GM12878 (cell line): ENCODE measurements around the gene ACE. TPM values are rescaled to one million over a fixed set of nuclear protein-coding genes. Genes with fewer than 3 reads are reported as not detected.

Source experiments
- ATAC-seq: fragments of 200-7000 bp; cut with Tn5 transposase; 3 replicates; pipeline ENCODE4 v1.9.1; 2020; ENCODE audit warnings: mild to moderate bottlenecking, moderate library complexity
- BruUV-seq: library from RNA; stranded (reverse); fragments of 400-500 nt; replicated peaks from 2 replicates; lab custom pipeline; 2021; lab: Mats Ljungman, UMichigan
- CTCF ChIA-PET: fragments of 300-600 bp; sonication (Branson Sonifier 250); formaldehyde crosslinking; extraction: SDS; loops from one replicate; lab custom pipeline; 2021; ENCODE audit warnings: inconsistent platforms; lab: Yijun Ruan, JAX
- POLR2A ChIA-PET: fragments of 350-600 bp; formaldehyde crosslinking; extraction: SDS; loops from one replicate; lab custom pipeline; 2021; ENCODE audit warnings: inconsistent platforms; lab: Charles Lee
- RAD21 ChIA-PET: fragments of 300-600 bp; sonication (Branson Sonifier 250); formaldehyde crosslinking; loops from one replicate; lab custom pipeline; 2023; ENCODE audit warnings: antibody characterized with exemption; ENCODE audit not compliant: unreplicated experiment; lab: Charles Lee
- SMC1A ChIA-PET: fragments of 300-600 bp; sonication (Branson Sonifier 250); formaldehyde crosslinking; loops from one replicate; lab custom pipeline; 2023; ENCODE audit not compliant: unreplicated experiment, uncharacterized antibody; lab: Charles Lee
- DNase-seq: peaks from one replicate; pipeline ENCODE4 v3.0.0-alpha.2; 2011; ENCODE audit warnings: low read depth, low spot score
- FAIRE-seq: peaks from 3 replicates; lab custom pipeline; 2011; peaks lifted over from hg19 to GRCh38; lab: Jason Lieb, UNC
- H2AFZ ChIP-seq: 2 replicates; pipeline ENCODE4 v1.6.0; 2011; ENCODE audit warnings: low read depth, low read length, control low read depth; ENCODE audit not compliant: control insufficient read depth
- H3K27ac ChIP-seq: 2 replicates; pipeline ENCODE4 v1.5.1; 2011; ENCODE audit warnings: control low read depth; ENCODE audit not compliant: control insufficient read depth, insufficient read depth
- H3K27me3 ChIP-seq, 2 experiments: replicated peaks in 1 of 2; 2 replicates each; pipeline versions ENCODE4 v1.6.0 to v1.6.1; 2011; ENCODE audit warnings: low read length in 1 of 2; ENCODE audit not compliant: control insufficient read depth in 2 of 2, insufficient read depth in 2 of 2
- H3K36me3 ChIP-seq, 2 experiments: 2 replicates each; pipeline ENCODE4 v1.5.1; 2011; ENCODE audit warnings: low read length in 1 of 2; ENCODE audit not compliant: control insufficient read depth in 2 of 2, insufficient read depth in 2 of 2
- H3K4me1 ChIP-seq: 2 replicates; pipeline ENCODE4 v1.6.1; 2011; ENCODE audit warnings: mild to moderate bottlenecking, low read length, moderate library complexity, mixed read lengths; ENCODE audit not compliant: control insufficient read depth, insufficient read depth
- H3K4me2 ChIP-seq: 2 replicates; pipeline ENCODE4 v1.6.0; 2011; ENCODE audit warnings: control low read depth; ENCODE audit not compliant: control insufficient read depth, insufficient read depth
- H3K4me3 ChIP-seq: fragments of 200-600 bp; sonication (generic); 2 replicates; pipeline ENCODE4 v1.5.1; 2016
- H3K79me2 ChIP-seq: 2 replicates; pipeline ENCODE4 v1.6.0; 2011; ENCODE audit warnings: low read length; ENCODE audit not compliant: control insufficient read depth, insufficient read depth
- H3K9ac ChIP-seq: 2 replicates; pipeline ENCODE4 v1.8.0; 2011; ENCODE audit warnings: low read length, control low read depth, mixed read lengths; ENCODE audit not compliant: control insufficient read depth, insufficient read depth
- H3K9me3 ChIP-seq: replicated peaks from 3 replicates; pipeline ENCODE4 v1.5.1; 2011; ENCODE audit warnings: mild to moderate bottlenecking, low read length; ENCODE audit not compliant: control insufficient read depth, insufficient read depth
- H4K20me1 ChIP-seq: 2 replicates; pipeline ENCODE4 v1.6.0; 2011; ENCODE audit not compliant: control insufficient read depth, insufficient read depth
- CREM ChIP-seq: IDR thresholded peaks from 2 replicates; pipeline ENCODE4 v1.6.1; 2014; ENCODE audit warnings: antibody characterized with exemption, low read depth
- HDAC6 ChIP-seq: fragments of 200-600 bp; sonication (generic); IDR thresholded peaks from one replicate; pipeline ENCODE4 v1.8.0; 2017; ENCODE audit warnings: antibody characterized with exemption; ENCODE audit not compliant: unreplicated experiment
- NRF1 ChIP-seq: conservative IDR thresholded peaks from 2 replicates; pipeline ENCODE4 v1.6.1; 2011; ENCODE audit warnings: mild to moderate bottlenecking, low read depth, low read length, improper control_type of control experiment
- RAD21 ChIP-seq: IDR thresholded peaks from 2 replicates; pipeline ENCODE4 v1.6.1; 2011; ENCODE audit warnings: mild to moderate bottlenecking, low read depth, low read length, moderate library complexity; ENCODE audit not compliant: insufficient read depth
- SMARCA5 ChIP-seq: fragments of 450-650 bp; IDR thresholded peaks from 2 replicates; pipeline ENCODE4 v1.6.1; 2017; ENCODE audit warnings: mild to moderate bottlenecking
- SREBF1 ChIP-seq: IDR thresholded peaks from 2 replicates; pipeline ENCODE4 v1.6.1; 2012; ENCODE audit warnings: mild to moderate bottlenecking, low read length
- YY1 ChIP-seq: IDR thresholded peaks from 2 replicates; pipeline ENCODE4 v1.6.1; 2011; ENCODE audit warnings: low read depth, mild to moderate bottlenecking, low read length
- WGBS: methylation state at CpG from one replicate; pipeline ENCODE4 v1.1.6; 2016; ENCODE audit warnings: low lambda C conversion rate; ENCODE audit not compliant: insufficient replicate concordance, insufficient coverage; ENCODE audit errors: missing lambda C conversion rate; 5-methylcytosine and 5-hydroxymethylcytosine counted together
- in situ Hi-C: fragments of 300-500 bp; cut with MboI; formaldehyde crosslinking; loops from 9 replicates; pipeline ENCODE4 v1.14.3; 2018; ENCODE audit warnings: mixed read lengths
- intact Hi-C: fragments of 100-400 bp; cut with micrococcal nuclease; formaldehyde crosslinking; loops from one replicate; pipeline ENCODE4 v1.14.2; 2022; ENCODE audit not compliant: unreplicated experiment
- polyA plus RNA-seq, 11 experiments: library from polyadenylated mRNA; depleted of rRNA in 4 of 11; unstranded in 6 of 11; stranded (reverse) in 5 of 11; fragments of >200 nt; fragmentation: Nextera tagmentation in 4 of 11; fragmentation: Illumina TruSeq in 1 of 11; extraction: Ambion mirVana in 4 of 11; extraction: Trizol in 1 of 11; gene quantifications; 1 replicate in 1 of 11; 2 replicates in 10 of 11; pipeline versions ENCODE4 v1.2.1 to v1.2.3, GENCODE V29; 2011 to 2016; ENCODE audit warnings: inconsistent platforms in 2 of 11, missing spikeins in 2 of 11, low read depth in 1 of 11
- total RNA-seq, 4 experiments: library from RNA; depleted of rRNA in 3 of 4; stranded (reverse); fragments of >200 nt in 3 of 4; fragmentation: Illumina TruSeq in 1 of 4; extraction: Trizol in 1 of 4; gene quantifications; 2 replicates each; pipeline versions ENCODE4 v1.2.1 to v1.2.3, GENCODE V29; 2013 to 2021
- TF ChIP-seq, protein P1 (sequence below): IDR thresholded peaks from 2 replicates; pipeline ENCODE4 v1.6.1; 2012; ENCODE audit warnings: mild to moderate bottlenecking, low read depth, low read length
- TF ChIP-seq, protein P2 (sequence below): IDR thresholded peaks from 2 replicates; pipeline ENCODE4 v1.6.1; 2011; ENCODE audit warnings: borderline replicate concordance, low read depth, mild to moderate bottlenecking, moderate library complexity, mixed read lengths, low read length; ENCODE audit not compliant: insufficient read depth; ENCODE audit errors: extremely low read length
- TF ChIP-seq, protein P3 (sequence below): fragments of 450-650 bp; IDR thresholded peaks from 2 replicates; pipeline ENCODE4 v1.6.1; 2017; ENCODE audit warnings: mild to moderate bottlenecking, moderate library complexity

Gene ACE
- total and polyA plus RNA-seq, 10 of the 15 experiments (the other 5 are each of a cell fraction or from before 2014, with no cell fraction given) = 0.46 TPM; not detected in 9

DNA sequence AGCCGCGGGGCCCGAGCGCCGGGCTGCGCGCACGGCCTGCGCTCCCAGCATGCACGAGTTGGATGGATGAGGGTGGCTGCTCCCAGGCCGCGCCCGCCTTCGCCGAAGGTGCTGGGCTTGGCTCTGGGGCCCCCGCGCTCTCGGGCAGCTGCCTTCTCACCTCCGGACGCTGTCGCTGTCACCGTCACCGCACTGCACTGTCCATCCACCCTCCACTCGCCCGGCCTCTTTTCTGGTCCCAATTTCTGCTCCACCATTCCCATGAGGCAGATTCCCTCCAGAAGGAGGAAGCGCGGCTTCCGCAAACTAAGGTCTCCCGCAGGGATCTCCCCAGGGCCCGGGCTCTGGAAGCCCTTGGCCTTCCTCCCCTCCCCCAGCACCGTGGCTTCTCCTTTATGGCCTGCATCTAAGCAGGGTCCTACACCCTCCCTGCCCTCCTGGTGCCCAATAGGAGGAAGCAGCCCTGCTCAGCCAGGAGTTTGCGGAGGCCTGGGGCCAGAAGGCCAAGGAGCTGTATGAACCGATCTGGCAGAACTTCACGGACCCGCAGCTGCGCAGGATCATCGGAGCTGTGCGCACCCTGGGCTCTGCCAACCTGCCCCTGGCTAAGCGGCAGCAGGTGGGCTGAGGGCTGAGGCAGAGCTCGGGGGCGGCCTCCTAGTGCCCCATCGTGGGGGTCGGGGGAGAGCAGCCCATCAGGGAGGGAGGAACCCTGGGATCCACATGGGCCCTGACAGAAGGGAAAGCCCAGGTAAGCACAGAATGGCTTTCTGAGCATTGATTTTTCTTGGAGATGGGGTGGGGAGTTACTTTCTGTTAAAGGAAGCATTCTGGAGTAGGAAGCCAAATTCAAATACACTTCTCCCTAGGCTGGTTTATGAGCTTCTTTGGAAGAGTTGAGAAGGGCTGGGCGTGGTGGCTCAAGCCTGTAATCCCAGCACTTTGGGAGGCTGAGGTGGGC lies 899 bp downstream of the ACE start (continued):
- TF ChIP-seq, protein P1, sequence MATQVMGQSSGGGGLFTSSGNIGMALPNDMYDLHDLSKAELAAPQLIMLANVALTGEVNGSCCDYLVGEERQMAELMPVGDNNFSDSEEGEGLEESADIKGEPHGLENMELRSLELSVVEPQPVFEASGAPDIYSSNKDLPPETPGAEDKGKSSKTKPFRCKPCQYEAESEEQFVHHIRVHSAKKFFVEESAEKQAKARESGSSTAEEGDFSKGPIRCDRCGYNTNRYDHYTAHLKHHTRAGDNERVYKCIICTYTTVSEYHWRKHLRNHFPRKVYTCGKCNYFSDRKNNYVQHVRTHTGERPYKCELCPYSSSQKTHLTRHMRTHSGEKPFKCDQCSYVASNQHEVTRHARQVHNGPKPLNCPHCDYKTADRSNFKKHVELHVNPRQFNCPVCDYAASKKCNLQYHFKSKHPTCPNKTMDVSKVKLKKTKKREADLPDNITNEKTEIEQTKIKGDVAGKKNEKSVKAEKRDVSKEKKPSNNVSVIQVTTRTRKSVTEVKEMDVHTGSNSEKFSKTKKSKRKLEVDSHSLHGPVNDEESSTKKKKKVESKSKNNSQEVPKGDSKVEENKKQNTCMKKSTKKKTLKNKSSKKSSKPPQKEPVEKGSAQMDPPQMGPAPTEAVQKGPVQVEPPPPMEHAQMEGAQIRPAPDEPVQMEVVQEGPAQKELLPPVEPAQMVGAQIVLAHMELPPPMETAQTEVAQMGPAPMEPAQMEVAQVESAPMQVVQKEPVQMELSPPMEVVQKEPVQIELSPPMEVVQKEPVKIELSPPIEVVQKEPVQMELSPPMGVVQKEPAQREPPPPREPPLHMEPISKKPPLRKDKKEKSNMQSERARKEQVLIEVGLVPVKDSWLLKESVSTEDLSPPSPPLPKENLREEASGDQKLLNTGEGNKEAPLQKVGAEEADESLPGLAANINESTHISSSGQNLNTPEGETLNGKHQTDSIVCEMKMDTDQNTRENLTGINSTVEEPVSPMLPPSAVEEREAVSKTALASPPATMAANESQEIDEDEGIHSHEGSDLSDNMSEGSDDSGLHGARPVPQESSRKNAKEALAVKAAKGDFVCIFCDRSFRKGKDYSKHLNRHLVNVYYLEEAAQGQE = no peak
- TF ChIP-seq SREBF1 (no peak), HDAC6 (peak; percentile 71)
- TF ChIP-seq, all 136 proteins: peak for 1

DNA sequence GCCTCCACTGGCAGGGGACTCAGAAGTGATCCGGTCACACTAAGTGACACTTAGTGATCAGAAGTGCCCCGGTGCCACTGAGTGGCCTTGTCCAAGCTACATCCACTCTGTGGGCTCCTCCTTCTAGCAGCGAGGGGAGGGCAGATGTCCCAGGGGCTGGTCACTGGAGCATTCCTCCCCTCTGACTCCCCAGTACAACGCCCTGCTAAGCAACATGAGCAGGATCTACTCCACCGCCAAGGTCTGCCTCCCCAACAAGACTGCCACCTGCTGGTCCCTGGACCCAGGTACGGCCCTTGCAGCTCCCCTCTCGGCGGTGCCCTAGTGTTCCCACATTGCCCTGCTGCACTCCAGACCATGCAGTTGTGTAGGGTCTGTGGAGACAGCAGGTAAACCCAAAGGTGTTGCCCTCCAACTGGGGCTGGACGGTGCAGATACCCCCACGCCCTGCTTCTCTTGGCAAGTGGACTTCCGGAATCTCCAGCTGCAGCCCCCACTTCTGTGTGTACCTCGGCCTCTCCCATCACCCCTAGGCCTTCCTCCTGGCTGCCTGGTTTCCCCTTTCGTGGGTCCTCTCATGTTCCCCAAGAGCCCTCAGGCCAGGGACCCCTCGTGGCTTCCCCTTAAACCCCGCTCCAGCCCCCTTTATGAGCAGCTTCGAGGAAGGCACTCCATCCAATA lies 2.1 kb downstream of the ACE start:
- no peaks in the 10 kb centered on the region for H3K79me2 ChIP-seq
- H2AFZ ChIP-seq = no peak overlapping the region
- 26% methylated on average over 16 of the region's 16 CpGs for WGBS
- H3K4me3 ChIP-seq = no peak overlapping the region
- BruUV-seq = no TSS peak
- no peaks in the 10 kb centered on the region for H3K9me3 ChIP-seq
- intact Hi-C loops (loop anchor here (1.0 to 5.0 kb wide), 3 partner anchors 37 to 134 kb away; no protein-coding TSS in a partner anchor), in situ Hi-C loops (loop anchor here (5.0 kb wide), 1 partner anchor 57 kb away; no protein-coding TSS in a partner anchor)
- ChIA-PET SMC1A (interaction anchor here (0.8 to 3.3 kb wide), 9 partner anchors 18 to 73 kb away, joined by 3 to 26 read pairs (median 4); partner anchors contain the start of gene CYB561), CTCF (interaction anchor here (0.6 to 7.0 kb wide), 19 partner anchors 9 to 232 kb away, joined by 3 to 104 read pairs (median 6); partner anchors contain the start of gene CYB561), POLR2A (interaction anchor here (1.3 kb wide), 1 partner anchor 51 kb away, joined by 3 read pairs; no protein-coding TSS in a partner anchor), RAD21 (interaction anchor here (0.5 to 6.5 kb wide), 7 partner anchors 26 to 133 kb away, joined by 3 to 75 read pairs (median 4); no protein-coding TSS in a partner anchor)
- peaks cover 9 to 13% of the 10 kb centered on the region in 2 experiments for H3K27me3 ChIP-seq
- H3K9ac ChIP-seq = no peak overlapping the region
- H4K20me1 ChIP-seq = no peaks in the 10 kb centered on the region
- peaks cover 5% of the 10 kb centered on the region for H3K4me1 ChIP-seq
- no peak overlapping the region for H3K27ac ChIP-seq
- FAIRE-seq (peak; percentile 89), DNase-seq (no peak), ATAC-seq (peak; percentile 97)
- no peak overlapping the region for H3K4me2 ChIP-seq
- no peaks in the 10 kb centered on the region for H3K36me3 ChIP-seq
- no peak for TF ChIP-seq NRF1
- TF ChIP-seq YY1 = peak; percentile 71
- TF ChIP-seq CREM = no peak
- TF ChIP-seq, protein P2, sequence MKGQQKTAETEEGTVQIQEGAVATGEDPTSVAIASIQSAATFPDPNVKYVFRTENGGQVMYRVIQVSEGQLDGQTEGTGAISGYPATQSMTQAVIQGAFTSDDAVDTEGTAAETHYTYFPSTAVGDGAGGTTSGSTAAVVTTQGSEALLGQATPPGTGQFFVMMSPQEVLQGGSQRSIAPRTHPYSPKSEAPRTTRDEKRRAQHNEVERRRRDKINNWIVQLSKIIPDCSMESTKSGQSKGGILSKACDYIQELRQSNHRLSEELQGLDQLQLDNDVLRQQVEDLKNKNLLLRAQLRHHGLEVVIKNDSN = no peak
- TF ChIP-seq SMARCA5 = 0 out of 2 replicates have a peak, but pooled peaks have one; percentile 35
- TF ChIP-seq, protein P3, sequence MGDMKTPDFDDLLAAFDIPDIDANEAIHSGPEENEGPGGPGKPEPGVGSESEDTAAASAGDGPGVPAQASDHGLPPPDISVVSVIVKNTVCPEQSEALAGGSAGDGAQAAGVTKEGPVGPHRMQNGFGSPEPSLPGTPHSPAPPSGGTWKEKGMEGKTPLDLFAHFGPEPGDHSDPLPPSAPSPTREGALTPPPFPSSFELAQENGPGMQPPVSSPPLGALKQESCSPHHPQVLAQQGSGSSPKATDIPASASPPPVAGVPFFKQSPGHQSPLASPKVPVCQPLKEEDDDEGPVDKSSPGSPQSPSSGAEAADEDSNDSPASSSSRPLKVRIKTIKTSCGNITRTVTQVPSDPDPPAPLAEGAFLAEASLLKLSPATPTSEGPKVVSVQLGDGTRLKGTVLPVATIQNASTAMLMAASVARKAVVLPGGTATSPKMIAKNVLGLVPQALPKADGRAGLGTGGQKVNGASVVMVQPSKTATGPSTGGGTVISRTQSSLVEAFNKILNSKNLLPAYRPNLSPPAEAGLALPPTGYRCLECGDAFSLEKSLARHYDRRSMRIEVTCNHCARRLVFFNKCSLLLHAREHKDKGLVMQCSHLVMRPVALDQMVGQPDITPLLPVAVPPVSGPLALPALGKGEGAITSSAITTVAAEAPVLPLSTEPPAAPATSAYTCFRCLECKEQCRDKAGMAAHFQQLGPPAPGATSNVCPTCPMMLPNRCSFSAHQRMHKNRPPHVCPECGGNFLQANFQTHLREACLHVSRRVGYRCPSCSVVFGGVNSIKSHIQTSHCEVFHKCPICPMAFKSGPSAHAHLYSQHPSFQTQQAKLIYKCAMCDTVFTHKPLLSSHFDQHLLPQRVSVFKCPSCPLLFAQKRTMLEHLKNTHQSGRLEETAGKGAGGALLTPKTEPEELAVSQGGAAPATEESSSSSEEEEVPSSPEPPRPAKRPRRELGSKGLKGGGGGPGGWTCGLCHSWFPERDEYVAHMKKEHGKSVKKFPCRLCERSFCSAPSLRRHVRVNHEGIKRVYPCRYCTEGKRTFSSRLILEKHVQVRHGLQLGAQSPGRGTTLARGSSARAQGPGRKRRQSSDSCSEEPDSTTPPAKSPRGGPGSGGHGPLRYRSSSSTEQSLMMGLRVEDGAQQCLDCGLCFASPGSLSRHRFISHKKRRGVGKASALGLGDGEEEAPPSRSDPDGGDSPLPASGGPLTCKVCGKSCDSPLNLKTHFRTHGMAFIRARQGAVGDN = no peak
- TF ChIP-seq RAD21 = peak; percentile 90
